Measurements from ENCODE around the gene EXOC3L4. TPM values are rescaled to one million over a fixed set of nuclear protein-coding genes. Genes with fewer than 3 reads are reported as not detected.

Gene EXOC3L4
- total and polyA plus RNA-seq, 4 donors: 24.0 to 77.8 (median 36.7) TPM

GRCh38 chr14:103121846-103122584, 27.5 kb downstream of the EXOC3L4 start:
- no peak overlapping the region for H3K9ac ChIP-seq (ENCODE audit: low read depth in 1 of 2, low read length in 2 of 2)
- H3K27ac ChIP-seq (ENCODE audit: low read depth in 1 of 2, low read length in 2 of 2): peak overlapping the region; percentile 59 to 75
- WGBS: 18% methylated on average over 23 of the region's 23 CpGs
- H3K4me1 ChIP-seq (ENCODE audit: control insufficient read depth in 4 of 4, insufficient read depth in 4 of 4, low read length in 3 of 4): peaks cover 19 to 44% (median 31%) of the 10 kb centered on the region in 4 donors
- H3K36me3 ChIP-seq (ENCODE audit: control insufficient read depth in 4 of 4, insufficient read depth in 3 of 4, low read depth in 1 of 4, low read length in 3 of 4): no peaks in the 10 kb centered on the region
- no peaks in the 10 kb centered on the region for H3K9me3 ChIP-seq (ENCODE audit: control insufficient read depth in 4 of 4, low read length in 3 of 4)
- no peak overlapping the region for H3K4me3 ChIP-seq (ENCODE audit: low read depth in 1 of 3, low read length in 3 of 3)
- TF ChIP-seq NR2F2 (IDR thresholded peaks at IDR 0.05) (peak; percentile 20), RAD21 (IDR thresholded peaks at IDR 0.05) (no peak)
- DNase-seq (ENCODE audit: low spot score): no peak
- no peaks in the 10 kb centered on the region for H3K27me3 ChIP-seq (ENCODE audit: control insufficient read depth in 4 of 4, insufficient read depth in 4 of 4, low read length in 3 of 4)

- Histone ChIP-seq H3K36me3 (ENCODE audit: control insufficient read depth in 4 of 4, insufficient read depth in 3 of 4, low read depth in 1 of 4, low read length in 3 of 4) (no peaks in the 10 kb centered on the region), H3K9ac (ENCODE audit: low read depth in 1 of 2, low read length in 2 of 2) (no peak overlapping the region), H3K27me3 (ENCODE audit: control insufficient read depth in 4 of 4, insufficient read depth in 4 of 4, low read length in 3 of 4) (no peaks in the 10 kb centered on the region), H3K4me1 (ENCODE audit: control insufficient read depth in 4 of 4, insufficient read depth in 4 of 4, low read length in 3 of 4) (peaks cover 24 to 48% (median 35%) of the 10 kb centered on the region in 4 donors), H3K9me3 (ENCODE audit: control insufficient read depth in 4 of 4, low read length in 3 of 4) (no peaks in the 10 kb centered on the region), H3K27ac (ENCODE audit: low read depth in 1 of 2, low read length in 2 of 2) (peak overlapping the region; percentile 59 to 75), H3K4me3 (ENCODE audit: low read depth in 1 of 3, low read length in 3 of 3) (no peak overlapping the region)
- no peak for DNase-seq (ENCODE audit: low spot score)
- 56% methylated on average over 15 of the region's 15 CpGs for WGBS
- TF ChIP-seq, protein P1, sequence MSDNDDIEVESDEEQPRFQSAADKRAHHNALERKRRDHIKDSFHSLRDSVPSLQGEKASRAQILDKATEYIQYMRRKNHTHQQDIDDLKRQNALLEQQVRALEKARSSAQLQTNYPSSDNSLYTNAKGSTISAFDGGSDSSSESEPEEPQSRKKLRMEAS (IDR thresholded peaks at IDR 0.05): no peak
- TF ChIP-seq SP1 (IDR thresholded peaks at IDR 0.05) (no peak), YY1 (IDR thresholded peaks at IDR 0.05) (peak; percentile 6), RAD21 (IDR thresholded peaks at IDR 0.05) (no peak), TAF1 (conservative IDR thresholded peaks at IDR 0.05) (no peak)
These were observed 28.0 kb downstream of the EXOC3L4 start for GRCh38 chr14:103122585-103122946.

- no peaks in the 10 kb centered on the region for H3K9me3 ChIP-seq (ENCODE audit: control insufficient read depth in 4 of 4, low read length in 3 of 4)
- DNase-seq (ENCODE audit: low spot score): no peak
- peak within 1 kb of the TSS; percentile 59 to 75 for H3K27ac ChIP-seq (ENCODE audit: low read depth in 1 of 2, low read length in 2 of 2)
- H3K9ac ChIP-seq (ENCODE audit: low read depth in 1 of 2, low read length in 2 of 2): peak within 1 kb of the TSS in 1 of 2 donors; percentile 27
- H3K4me1 ChIP-seq (ENCODE audit: control insufficient read depth in 4 of 4, insufficient read depth in 4 of 4, low read length in 3 of 4): peaks cover 24 to 52% (median 39%) of the 10 kb centered on the region in 4 donors
- H3K4me3 ChIP-seq (ENCODE audit: low read depth in 1 of 3, low read length in 3 of 3): peak within 1 kb of the TSS in 2 of 3 donors; percentile 5 to 49
- H3K36me3 ChIP-seq (ENCODE audit: control insufficient read depth in 4 of 4, insufficient read depth in 3 of 4, low read depth in 1 of 4, low read length in 3 of 4): no peaks in the 10 kb centered on the region
- H3K27me3 ChIP-seq (ENCODE audit: control insufficient read depth in 4 of 4, insufficient read depth in 4 of 4, low read length in 3 of 4): no peaks in the 10 kb centered on the region
- TF ChIP-seq RXRA (IDR thresholded peaks at IDR 0.05) (no peak), YY1 (IDR thresholded peaks at IDR 0.05) (peak; percentile 10)
- WGBS: 8% methylated on average over 74 of the region's 74 CpGs
These were observed 28.6 kb downstream of the EXOC3L4 start, which contains the start of gene TNFAIP2 for GRCh38 chr14:103122947-103123633. TNFAIP2 (plus strand) TSS chr14:103123461; CDS start chr14:103126458, 2,997 bp downstream.

DNA sequence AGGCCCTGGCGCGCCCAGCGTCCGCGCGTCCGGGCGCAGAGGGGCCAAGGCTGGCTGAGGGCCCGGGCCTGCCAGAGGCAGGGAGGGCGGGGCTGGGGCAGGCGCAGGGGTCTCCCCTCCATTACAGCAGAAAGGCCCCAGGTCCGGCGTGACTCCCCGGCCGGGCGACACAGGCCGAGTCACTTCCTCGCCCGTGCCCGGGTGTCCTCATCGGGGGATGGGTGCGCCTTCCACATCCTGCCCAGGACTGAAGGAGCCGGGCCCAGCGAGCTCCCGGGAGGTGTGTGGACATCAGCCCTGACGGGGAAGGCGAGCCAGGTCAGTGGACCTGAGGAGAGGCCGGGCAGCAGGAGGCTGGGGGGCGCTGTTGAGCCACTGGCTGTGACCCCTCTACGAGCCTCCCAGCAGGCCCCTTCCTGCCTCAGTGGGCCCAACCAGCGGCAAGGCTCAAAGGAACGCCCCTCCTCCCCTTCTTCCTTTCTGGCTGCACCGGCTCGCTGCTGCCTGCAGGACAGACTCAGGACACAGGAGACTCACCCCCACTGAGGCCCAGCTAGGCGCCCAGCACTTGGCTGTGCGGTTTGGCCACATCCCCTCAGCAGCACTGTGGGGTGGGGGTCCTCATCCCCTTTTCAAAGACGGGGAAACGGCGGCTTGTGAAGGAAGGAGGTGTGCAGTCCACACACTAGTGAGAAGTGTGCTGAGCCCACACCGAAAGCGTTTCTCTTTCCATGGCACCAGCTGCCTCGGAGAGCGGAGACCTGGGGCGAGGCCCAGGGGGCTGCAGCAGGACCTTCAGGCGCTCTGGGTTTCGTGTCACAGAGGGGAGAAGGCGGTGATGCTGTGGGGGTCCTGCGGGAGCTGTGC, 29.3 kb downstream of the EXOC3L4 start:
- TF ChIP-seq RAD21 (IDR thresholded peaks at IDR 0.05): peak; percentile 6 to 12
- TF ChIP-seq CTCF (IDR thresholded peaks at IDR 0.05; ENCODE audit: low read depth, low read length, missing input control): no peak
- no peaks in the 10 kb centered on the region for H3K27me3 ChIP-seq (ENCODE audit: control insufficient read depth in 4 of 4, insufficient read depth in 4 of 4, low read length in 3 of 4)
- peak overlapping the region in 1 of 2 donors; percentile 27 for H3K9ac ChIP-seq (ENCODE audit: low read depth in 1 of 2, low read length in 2 of 2)
- no peaks in the 10 kb centered on the region for H3K9me3 ChIP-seq (ENCODE audit: control insufficient read depth in 4 of 4, low read length in 3 of 4)
- peaks cover 23 to 56% (median 41%) of the 10 kb centered on the region in 4 donors for H3K4me1 ChIP-seq (ENCODE audit: control insufficient read depth in 4 of 4, insufficient read depth in 4 of 4, low read length in 3 of 4)
- H3K27ac ChIP-seq (ENCODE audit: low read depth in 1 of 2, low read length in 2 of 2): peak overlapping the region; percentile 52 to 75
- DNase-seq (ENCODE audit: low spot score): no peak
- 28% methylated on average over 48 of the region's 48 CpGs for WGBS
- H3K36me3 ChIP-seq (ENCODE audit: control insufficient read depth in 4 of 4, insufficient read depth in 3 of 4, low read depth in 1 of 4, low read length in 3 of 4): no peaks in the 10 kb centered on the region
- peak overlapping the region in 2 of 3 donors; percentile 5 to 49 for H3K4me3 ChIP-seq (ENCODE audit: low read depth in 1 of 3, low read length in 3 of 3)

All from liver (tissue), 9 donors.